Activated CD4-positive, alpha-beta T cell treated with anti-CD3 and anti-CD28 coated beads, Interleukin-2, Interleukin-4, amounts not matched to agents 100 ng/mL and 50 ng/mL, durations not matched to agents 16 hours and 8 hours (primary cell): ENCODE results near the gene ZMIZ2.
A peak's percentile ranks its signal among the peaks of the same experiment; 100 is the strongest.

Source experiments
- DNase-seq: peaks from one replicate; pipeline ENCODE4 v3.0.0-alpha.2; 2020; ENCODE audit warnings: low spot score

The ZMIZ2 gene

GRCh38 chr7:44803828-44804519 is 55.3 kb downstream of the ZMIZ2 start:
- peak; percentile 32 for DNase-seq

GRCh38 chr7:44805950-44806349 is 57.3 kb downstream of the ZMIZ2 start:
- DNase-seq: no peak

- no peak for DNase-seq
Observed at GRCh38 chr7:44808914-44809393, 60.3 kb downstream of the ZMIZ2 start.

DNA sequence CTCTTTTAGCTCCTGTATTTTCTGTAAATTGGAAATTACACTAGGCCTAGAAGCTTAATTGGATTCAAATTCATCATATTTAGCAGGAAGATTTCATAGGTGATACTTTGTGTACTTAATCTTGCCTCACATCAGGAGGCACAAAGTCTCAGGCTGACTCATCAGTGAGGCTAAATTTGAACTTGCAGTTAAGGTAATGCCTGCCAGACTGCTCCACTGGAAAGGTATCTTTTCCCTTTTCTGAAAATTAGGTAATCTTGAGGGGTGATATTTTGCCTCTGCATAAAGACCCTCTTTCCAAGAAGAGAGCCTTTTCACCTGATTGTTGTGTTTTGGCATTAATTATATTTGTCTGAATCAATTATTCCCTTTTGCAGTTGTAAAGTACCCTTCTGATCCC is 62.4 kb downstream of the ZMIZ2 start:
- no peak for DNase-seq

GRCh38 chr7:44811571-44811970 is 62.9 kb downstream of the ZMIZ2 start:
- DNase-seq: no peak

DNA sequence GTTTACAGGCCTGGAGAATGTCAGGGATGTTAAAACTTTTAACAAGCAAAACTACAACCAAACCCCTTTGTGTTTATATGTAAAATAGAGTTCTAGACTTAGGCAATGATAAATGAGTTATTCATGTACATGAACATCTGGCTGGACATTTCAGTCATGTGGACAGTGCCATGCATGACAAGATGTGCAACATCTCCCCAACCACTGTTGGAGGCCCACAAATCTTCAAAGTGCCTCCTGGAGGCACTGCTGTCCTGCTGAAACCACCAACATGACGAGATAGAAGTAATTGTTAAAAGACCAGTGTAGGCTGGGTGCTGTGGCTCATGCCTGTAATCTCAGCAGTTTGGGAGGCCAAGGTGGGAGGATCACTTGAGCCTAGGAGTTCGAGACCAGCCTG is 66.3 kb downstream of the ZMIZ2 start:
- no peak for DNase-seq

DNA sequence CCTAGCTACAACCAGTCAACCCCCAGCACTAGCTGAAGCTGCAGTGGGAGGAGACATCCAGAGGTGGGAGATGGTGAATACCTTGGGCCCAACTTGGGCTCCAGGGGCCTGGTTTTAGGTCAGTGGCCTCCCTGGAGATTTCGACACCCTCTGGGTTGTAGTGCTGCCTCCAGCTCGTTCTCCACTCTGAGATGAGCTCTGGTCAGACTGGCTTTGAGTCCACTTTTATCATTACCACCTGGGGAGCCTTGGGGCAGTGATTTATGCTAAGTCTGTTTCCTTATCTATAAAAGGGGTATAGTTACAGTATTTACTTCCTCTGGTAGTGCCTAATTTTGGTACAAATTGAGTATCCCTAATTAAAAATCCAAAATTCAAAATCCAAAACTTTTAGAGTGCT is 70.6 kb downstream of the ZMIZ2 start:
- no peak for DNase-seq
